Mesenteric fat pad (tissue), 1 donor: Measurements from ENCODE around the gene GBP3. TPM values are rescaled to one million over a fixed set of nuclear protein-coding genes. Genes with fewer than 3 reads are reported as not detected.
"Not testable (repeated sequence)": the region's sequence is repeated elsewhere in the genome, so short reads cannot be mapped to it uniquely, and the experiment has no call there.

Source experiments
- DNase-seq: peaks from one replicate; pipeline ENCODE4 v3.0.0-alpha.2; 2020; ENCODE audit warnings: low spot score
- total RNA-seq: library from RNA; stranded (reverse); fragmentation: NEBNext Ultra II Directional; extraction: Animal tissue kit (Norgen Biotek cat#: 25700); gene quantifications from one replicate; pipeline ENCODE4 v1.2.1, GENCODE V29; 2021
- donor health status: DM: yes; HTN: yes; CAD: no.

GBP3 gene
- total RNA-seq, 1 donor from 2014 or later: 10.3 TPM

DNA sequence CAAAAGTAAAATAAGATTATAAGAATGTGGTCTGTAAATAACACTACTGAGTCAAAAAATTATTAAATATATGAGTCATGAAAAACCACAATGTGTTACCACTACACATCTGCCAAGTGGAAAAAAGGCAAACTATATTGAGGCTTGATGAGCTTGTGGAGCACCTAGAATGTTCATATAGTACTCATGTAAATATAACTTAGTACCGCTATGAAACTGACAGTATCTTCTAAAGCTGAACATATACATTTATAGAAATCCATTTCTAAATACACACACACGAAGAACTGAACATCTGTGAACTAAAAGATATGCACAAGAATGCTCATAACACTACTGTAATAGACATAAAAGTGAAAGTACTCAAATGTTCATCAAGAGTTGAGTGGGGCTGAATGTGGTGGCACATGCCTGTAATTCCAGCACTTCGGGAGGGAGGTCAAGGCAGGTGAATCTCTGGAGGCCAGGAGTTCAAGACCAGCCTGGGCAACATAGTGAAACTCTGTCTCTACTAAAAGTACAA, 18.5 kb upstream of the GBP3 start:
- no peak for DNase-seq

DNA sequence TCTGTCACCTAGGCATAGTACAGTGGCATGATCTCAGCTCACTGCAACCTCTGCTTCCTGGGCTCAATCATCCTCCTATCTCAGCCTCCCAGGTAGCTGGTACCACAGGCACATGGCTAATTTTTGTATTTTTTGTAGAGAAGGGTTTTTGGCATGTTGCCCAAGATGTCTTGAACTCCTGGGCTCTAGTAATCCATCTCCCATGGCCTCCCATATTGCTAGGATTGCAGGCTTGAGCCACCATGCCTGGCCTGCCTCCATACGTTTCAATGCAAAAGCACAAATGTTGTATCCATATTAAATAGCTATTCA, 17.6 kb upstream of the GBP3 start:
- DNase-seq: no peak

- no peak for DNase-seq
Measured at GRCh38 chr1:89037186-89037585, 14.5 kb upstream of the GBP3 start.

- no peak for DNase-seq
Measured at GRCh38 chr1:89035080-89035479, 12.4 kb upstream of the GBP3 start.

GRCh38 chr1:89034004-89034403, 11.3 kb upstream of the GBP3 start:
- DNase-seq: not testable (repeated sequence)

GRCh38 chr1:89029051-89029450, 6.4 kb upstream of the GBP3 start:
- DNase-seq: not testable (repeated sequence)

GRCh38 chr1:89025928-89026327, 3.3 kb upstream of the GBP3 start:
- no peak for DNase-seq

DNA sequence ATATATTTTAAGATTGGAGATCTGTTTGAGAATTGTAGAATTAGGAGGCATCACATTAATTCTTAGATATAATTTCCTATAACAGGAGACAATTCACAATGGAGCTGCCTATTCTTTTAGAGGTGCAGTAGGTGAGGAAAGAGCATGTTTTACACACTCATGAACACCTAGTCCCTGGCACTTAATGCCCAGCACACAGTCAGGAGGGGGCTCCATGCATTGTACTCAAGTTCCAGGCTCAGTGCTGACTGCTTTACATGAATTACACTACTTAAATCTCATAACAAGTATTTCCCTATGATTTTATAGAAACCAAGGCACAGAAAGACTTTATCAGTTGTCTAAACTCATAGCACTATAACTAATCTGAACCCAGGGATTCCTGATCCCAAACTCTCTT, 360 bp upstream of the GBP3 start:
- DNase-seq: no peak

- not testable (repeated sequence) for DNase-seq
Measured at GRCh38 chr1:89018318-89018717, 4.3 kb downstream of the GBP3 start.

DNA sequence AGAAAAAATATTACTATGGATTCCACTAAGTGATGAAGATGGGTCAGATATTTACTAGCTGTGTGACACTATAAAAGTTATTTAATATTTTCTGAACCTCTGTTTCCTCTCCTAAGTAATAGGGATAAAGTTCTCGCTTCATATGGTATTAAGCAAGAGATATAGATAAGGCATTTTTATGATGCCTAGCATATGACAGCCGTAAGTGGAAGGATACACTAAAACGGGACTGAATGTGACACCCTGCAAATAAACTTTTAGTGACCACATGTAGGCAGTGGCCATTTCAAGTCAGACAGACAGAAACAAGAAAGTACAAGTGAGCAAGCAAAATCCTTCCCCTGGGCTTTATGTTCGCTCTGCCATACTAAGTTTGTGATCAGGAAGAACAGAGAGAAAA, 14.2 kb downstream of the GBP3 start:
- no peak for DNase-seq

- DNase-seq: no peak
Measured at GRCh38 chr1:89005286-89006151, 17.1 kb downstream of the GBP3 start.

- not testable (repeated sequence) for DNase-seq
Measured at GRCh38 chr1:89002176-89002575, 20.5 kb downstream of the GBP3 start.

DNA sequence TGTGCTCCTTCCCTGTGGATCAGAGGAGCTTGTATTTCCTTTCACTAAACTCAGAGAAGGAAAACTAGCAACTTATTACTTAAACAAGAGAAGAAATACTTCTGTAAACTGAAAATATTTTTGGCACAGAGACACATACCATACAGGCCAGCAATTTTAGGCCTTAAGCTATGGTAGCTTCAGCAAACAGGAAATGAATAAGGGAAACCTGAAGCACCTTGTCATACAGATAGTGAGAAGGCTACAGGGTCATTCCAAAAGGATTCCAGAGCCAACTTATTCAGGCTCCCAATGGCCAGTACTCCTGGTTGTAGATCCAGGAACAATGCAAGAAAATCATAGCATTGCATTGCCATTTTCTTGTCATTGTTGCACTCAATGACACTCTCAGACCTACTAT, 21.2 kb downstream of the GBP3 start:
- DNase-seq: no peak

DNA sequence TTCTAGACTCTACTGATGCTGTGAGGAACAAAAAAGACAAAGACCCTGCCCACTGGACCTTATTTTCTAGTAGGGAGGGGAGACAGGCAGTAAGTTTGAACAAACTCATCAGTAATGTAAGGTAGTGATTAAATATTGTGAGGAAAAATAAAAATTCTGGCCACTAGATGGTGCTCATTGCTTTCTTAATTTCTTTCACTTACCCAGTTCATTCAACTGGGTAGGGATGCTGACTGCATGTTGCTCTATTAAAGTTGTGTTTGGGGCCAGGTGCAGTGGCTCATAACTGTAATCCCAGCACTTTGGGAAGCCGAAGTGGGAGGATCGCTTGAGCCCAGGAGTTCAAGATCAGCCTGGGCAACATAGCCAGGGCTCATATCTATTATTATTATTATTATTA, 23.9 kb downstream of the GBP3 start:
- DNase-seq: no peak

DNA sequence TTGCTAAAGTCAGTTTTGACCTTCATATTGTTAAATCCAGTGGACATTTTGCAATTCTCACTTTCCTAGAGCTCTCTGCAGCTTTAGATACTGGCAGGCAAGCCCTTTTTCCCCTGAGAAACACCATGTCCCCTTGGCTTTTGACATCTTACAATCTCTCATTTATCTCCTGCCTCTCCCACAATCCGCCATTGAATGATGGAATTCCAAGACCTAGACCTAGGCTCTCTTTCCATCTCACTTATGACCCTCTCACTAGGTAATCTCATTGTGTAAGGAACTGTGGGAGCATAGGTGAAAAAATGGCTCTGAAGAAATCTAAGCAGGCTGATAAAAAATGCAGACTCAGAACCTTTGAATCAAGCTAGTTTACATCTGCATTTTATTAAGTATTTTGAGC, 32.2 kb downstream of the GBP3 start:
- no peak for DNase-seq

DNA sequence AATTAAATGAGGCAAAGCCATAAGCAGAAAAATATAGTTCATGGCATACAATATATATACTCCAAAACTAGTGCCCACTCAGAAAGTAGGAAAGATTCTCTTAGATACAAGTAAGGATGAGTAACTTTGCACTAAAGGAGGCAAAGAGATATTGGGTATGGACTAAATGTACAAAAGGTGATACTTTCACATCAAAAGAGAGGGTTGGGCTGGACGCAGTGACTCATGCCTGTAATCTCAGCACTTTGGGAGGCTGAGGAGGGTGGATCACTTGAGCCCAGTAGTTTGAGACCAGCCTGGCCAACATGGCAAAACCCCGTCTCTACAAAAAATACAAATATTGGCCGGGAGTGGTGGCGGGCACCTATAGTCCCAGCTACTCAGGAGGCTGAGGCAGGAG, 37.0 kb downstream of the GBP3 start:
- no peak for DNase-seq

GRCh38 chr1:88985032-88985431, 37.6 kb downstream of the GBP3 start:
- no peak for DNase-seq

DNA sequence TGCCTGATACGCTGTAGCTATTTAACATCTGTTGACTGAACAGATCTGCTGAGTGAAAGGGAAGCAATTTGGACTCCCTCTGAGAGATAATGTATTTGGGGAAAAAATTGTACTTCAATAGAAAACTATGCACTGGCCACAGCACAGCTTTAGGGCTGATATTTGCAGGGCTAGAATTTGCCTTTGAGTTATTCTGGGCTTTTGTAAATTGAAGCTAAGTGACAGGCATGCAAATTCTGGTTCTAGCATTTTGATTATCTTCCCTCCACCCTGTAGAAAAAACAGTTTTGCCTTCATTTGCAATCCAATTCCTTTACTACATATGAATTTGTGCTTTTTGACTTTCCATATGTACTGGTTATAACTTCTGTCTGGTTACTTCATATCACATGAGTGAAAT, 38.1 kb downstream of the GBP3 start:
- no peak for DNase-seq

DNA sequence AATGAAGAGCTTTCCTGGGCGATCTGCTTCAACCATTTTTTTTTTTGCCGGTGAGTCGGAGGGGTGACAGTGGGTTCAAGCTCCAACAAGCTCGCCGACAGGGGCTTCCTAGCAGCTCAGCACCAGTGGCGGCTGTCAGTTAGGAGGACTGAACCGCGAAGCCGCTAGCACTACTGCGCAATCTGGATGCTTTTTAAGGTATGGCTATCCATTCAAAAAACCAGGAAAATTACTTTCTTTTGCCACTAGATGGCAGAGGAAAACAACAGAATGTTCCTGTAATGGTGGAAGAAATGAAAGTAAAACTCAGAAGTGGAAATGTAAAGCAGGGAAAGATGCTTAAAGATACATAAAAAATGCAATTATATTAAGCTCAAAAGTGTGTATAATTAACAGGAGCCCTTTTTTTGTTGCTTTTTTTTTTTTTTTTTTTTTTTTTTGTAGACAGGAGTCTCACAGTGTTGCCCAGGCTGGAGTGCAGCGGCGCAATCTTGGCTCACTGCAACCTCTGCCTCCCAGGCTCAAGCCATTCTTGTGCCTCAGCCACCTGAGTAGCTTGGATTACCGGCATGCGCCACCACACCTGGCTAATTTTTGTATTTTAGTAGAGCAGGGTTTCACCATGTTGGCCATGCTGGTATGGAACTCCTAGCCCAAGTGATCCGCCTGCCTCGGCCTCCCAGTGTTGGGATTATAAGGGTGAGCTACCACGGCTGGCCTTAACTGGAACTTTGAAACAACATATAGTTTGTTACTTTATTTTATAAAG, 38.7 kb downstream of the GBP3 start:
- no peak for DNase-seq

DNA sequence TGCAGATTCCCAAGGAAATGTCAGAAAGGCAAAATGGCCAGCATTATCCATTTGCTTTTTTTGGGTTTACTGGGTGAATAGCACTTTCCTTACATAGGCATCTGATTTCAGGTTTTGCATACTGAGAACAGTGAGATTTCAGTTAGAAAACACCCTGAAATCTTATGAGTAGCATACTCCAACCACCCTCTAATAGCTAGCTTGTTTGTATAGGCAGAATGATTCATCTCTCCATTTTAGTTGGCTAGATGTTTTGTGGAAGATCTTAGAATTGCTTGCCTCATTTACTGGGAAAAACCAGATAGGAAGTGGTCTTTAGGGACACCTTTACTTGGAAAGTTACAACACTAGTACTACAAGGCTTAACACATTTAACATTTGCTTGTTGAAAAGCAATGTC, 40.6 kb downstream of the GBP3 start:
- no peak for DNase-seq

DNA sequence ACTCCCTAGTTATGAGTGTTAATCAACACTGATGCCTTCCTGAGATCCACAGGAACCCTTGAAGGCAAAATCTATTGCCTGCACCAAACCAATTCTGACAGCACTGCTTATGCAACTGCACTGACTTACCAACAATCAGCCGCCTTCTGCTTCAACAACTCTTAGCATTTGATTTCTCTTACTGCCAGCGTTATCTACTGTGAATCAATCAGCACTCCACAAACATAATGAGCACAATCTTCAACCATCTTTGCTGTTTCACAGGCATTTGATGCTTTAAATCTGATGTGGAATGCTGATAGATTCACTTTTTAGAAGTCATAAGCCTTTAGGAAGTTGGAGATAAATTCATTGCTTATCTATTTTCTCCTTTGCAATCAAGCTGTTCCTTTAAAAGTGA, 41.2 kb downstream of the GBP3 start:
- not testable (repeated sequence) for DNase-seq

DNA sequence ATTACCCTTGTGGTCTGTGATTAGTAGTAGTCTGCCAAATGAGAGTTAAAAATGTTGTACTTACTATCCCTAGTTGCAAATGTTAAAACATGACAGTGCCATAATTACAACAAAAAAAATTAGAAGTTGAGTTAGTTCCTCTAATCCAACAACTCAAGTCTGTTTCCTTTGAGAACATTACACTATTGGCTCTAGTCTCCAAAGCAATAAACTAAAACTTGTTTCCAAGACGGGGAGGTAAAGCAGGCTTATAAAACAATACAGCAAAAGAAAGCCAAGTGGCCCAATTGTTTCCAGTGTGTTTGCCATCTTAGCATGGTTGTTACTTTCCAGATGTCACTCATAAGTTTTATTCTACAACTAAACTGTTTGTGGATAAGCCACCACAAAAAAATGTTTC, 41.8 kb downstream of the GBP3 start:
- no peak for DNase-seq

DNA sequence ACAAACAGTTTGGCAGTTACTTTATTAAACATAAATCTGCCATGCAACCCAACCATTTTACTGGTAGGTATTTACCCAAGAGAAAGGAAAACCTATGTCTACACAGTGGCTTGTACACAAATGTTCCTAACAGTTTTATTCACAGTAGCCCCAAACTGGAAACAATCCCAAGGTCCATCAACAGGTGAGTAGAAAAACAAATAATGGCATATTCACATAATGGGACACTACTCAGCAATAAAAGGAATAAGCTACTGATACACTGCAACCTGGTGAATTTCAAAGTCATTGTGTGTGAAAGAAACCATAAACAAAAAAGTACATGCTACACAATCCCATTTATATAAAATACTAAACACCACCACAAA, 42.9 kb downstream of the GBP3 start:
- DNase-seq: no peak
